Fibroblast of lung (primary cell): ENCODE measurements around the gene INSR. TPM values are rescaled to one million over a fixed set of nuclear protein-coding genes. Genes with fewer than 3 reads are reported as not detected.

Source experiments
- DNase-seq, 2 donors: peaks; one replicate each; pipeline versions ENCODE4 v3.0.0 to v3.0.0-alpha.2; 2010; ENCODE audit warnings: low read depth in 2 of 2
- H2AFZ ChIP-seq: 2 replicates; pipeline ENCODE4 v1.5.1; 2012; ENCODE audit warnings: low read length, control low read depth, inconsistent platforms
- H3K27ac ChIP-seq: 2 replicates; pipeline ENCODE4 v1.5.1; 2011; ENCODE audit warnings: low read length, control low read depth; ENCODE audit not compliant: insufficient read depth
- H3K27me3 ChIP-seq: 2 replicates; pipeline ENCODE4 v1.5.1; 2011; ENCODE audit warnings: mild to moderate bottlenecking, low read length; ENCODE audit not compliant: control insufficient read depth, insufficient read depth
- H3K36me3 ChIP-seq: 2 replicates; pipeline ENCODE4 v1.5.1; 2011; ENCODE audit warnings: low read length; ENCODE audit not compliant: control insufficient read depth, insufficient read depth
- H3K4me1 ChIP-seq: 2 replicates; pipeline ENCODE4 v1.5.1; 2011; ENCODE audit warnings: low read length; ENCODE audit not compliant: control insufficient read depth, insufficient read depth; ENCODE audit errors: extremely low read depth
- H3K4me2 ChIP-seq: 2 replicates; pipeline ENCODE4 v1.5.1; 2011; ENCODE audit warnings: low read length, control low read depth; ENCODE audit not compliant: insufficient read depth; ENCODE audit errors: extremely low read depth
- H3K4me3 ChIP-seq, 4 experiments: fragments of 200-600 bp in 1 of 4; sonication (generic) in 1 of 4; replicated peaks in 1 of 4; 2 replicates each; pipeline ENCODE4 v1.5.1; 2011 to 2016; ENCODE audit warnings: low read length in 4 of 4, low read depth in 3 of 4, mild to moderate bottlenecking in 3 of 4, control low read depth in 2 of 4, inconsistent platforms in 1 of 4, mixed read lengths in 1 of 4; ENCODE audit not compliant: insufficient read depth in 1 of 4; ENCODE audit errors: control extremely low read depth in 1 of 4
- H3K79me2 ChIP-seq: 2 replicates; pipeline ENCODE4 v1.5.1; 2012; ENCODE audit warnings: mild to moderate bottlenecking, low read length, inconsistent platforms; ENCODE audit not compliant: control insufficient read depth, insufficient read depth
- H3K9ac ChIP-seq: 2 replicates; pipeline ENCODE4 v1.5.1; 2011; ENCODE audit warnings: mild to moderate bottlenecking, low read length, control low read depth; ENCODE audit not compliant: insufficient read depth
- H3K9me3 ChIP-seq: 2 replicates; pipeline ENCODE4 v1.5.1; 2012; ENCODE audit warnings: low read depth, low read length; ENCODE audit not compliant: control insufficient read depth, insufficient read depth
- H4K20me1 ChIP-seq: 2 replicates; pipeline ENCODE4 v1.5.1; 2011; ENCODE audit warnings: low read length; ENCODE audit not compliant: control insufficient read depth, insufficient read depth; ENCODE audit errors: extremely low read depth
- CTCF ChIP-seq, 2 donors: IDR thresholded peaks in 1 of 2; conservative IDR thresholded peaks in 1 of 2; 1 replicate in 1 of 2; 2 replicates in 1 of 2; pipeline ENCODE4 v1.5.1; 2011 to 2012; ENCODE audit warnings: low read length in 2 of 2, control low read depth in 1 of 2, inconsistent platforms in 1 of 2, low read depth in 1 of 2, mild to moderate bottlenecking in 1 of 2
- EZH2 ChIP-seq: IDR thresholded peaks from 2 replicates; pipeline ENCODE4 v1.5.1; 2012; ENCODE audit warnings: low read length, control low read depth, mild to moderate bottlenecking; ENCODE audit errors: missing control alignments
- polyA plus RNA-seq, 2 donors: library from polyadenylated mRNA; depleted of rRNA in 1 of 2; stranded (reverse) in 1 of 2; unstranded in 1 of 2; fragments of >200 nt; gene quantifications; 2 replicates each; pipeline ENCODE4 v1.2.1, GENCODE V29; 2011 to 2012; ENCODE audit warnings: missing spikeins in 1 of 2
- total RNA-seq: library from RNA; depleted of rRNA; stranded (reverse); fragments of >200 nt; gene quantifications from 2 replicates; pipeline ENCODE4 v1.2.1, GENCODE V29; 2014

INSR gene
- total and polyA plus RNA-seq, 2 donors (not counting 1 experiment from before 2014, with no cell fraction given): 3.7 to 23.9 TPM

GRCh38 chr19:7265963-7266362 lies 28.3 kb downstream of the INSR start:
- Histone ChIP-seq H3K4me1 (no peaks in the 10 kb centered on the region), H3K4me3 (no peak overlapping the region), H3K9ac (no peak overlapping the region), H3K36me3 (no peaks in the 10 kb centered on the region), H3K4me2 (no peak overlapping the region), H3K27me3 (no peaks in the 10 kb centered on the region), H3K27ac (no peak overlapping the region), H3K79me2 (no peaks in the 10 kb centered on the region), H3K9me3 (no peaks in the 10 kb centered on the region), H4K20me1 (no peaks in the 10 kb centered on the region), H2AFZ (no peak overlapping the region)
- DNase-seq: no peak
- no peak for TF ChIP-seq CTCF (conservative IDR thresholded peaks at IDR 0.05 in 1 of 2, IDR thresholded peaks at IDR 0.05 in 1 of 2; ENCODE audit: low read depth in 1 of 2, low read length in 2 of 2)
- TF ChIP-seq EZH2: no peak

GRCh38 chr19:7264858-7265257 lies 29.4 kb downstream of the INSR start:
- no peak for DNase-seq

GRCh38 chr19:7263521-7263920 lies 30.7 kb downstream of the INSR start:
- no peaks in the 10 kb centered on the region for H4K20me1 ChIP-seq
- no peaks in the 10 kb centered on the region for H3K27me3 ChIP-seq
- H2AFZ ChIP-seq: no peak overlapping the region
- no peaks in the 10 kb centered on the region for H3K79me2 ChIP-seq
- no peaks in the 10 kb centered on the region for H3K36me3 ChIP-seq
- TF ChIP-seq EZH2 (no peak), CTCF (conservative IDR thresholded peaks at IDR 0.05 in 1 of 2, IDR thresholded peaks at IDR 0.05 in 1 of 2; ENCODE audit: low read depth in 1 of 2, low read length in 2 of 2) (no peak)
- no peak overlapping the region for H3K27ac ChIP-seq
- H3K9ac ChIP-seq: no peak overlapping the region
- H3K4me1 ChIP-seq: no peaks in the 10 kb centered on the region
- no peak for DNase-seq
- no peak overlapping the region for H3K4me3 ChIP-seq
- H3K4me2 ChIP-seq: no peak overlapping the region
- H3K9me3 ChIP-seq: no peaks in the 10 kb centered on the region

More at GRCh38 chr19:7264858-7265257, 29.4 kb downstream of the INSR start:
- H3K4me2 ChIP-seq: no peak overlapping the region
- no peaks in the 10 kb centered on the region for H3K36me3 ChIP-seq
- no peaks in the 10 kb centered on the region for H3K9me3 ChIP-seq
- H3K27ac ChIP-seq: no peak overlapping the region
- no peaks in the 10 kb centered on the region for H4K20me1 ChIP-seq
- TF ChIP-seq CTCF (conservative IDR thresholded peaks at IDR 0.05 in 1 of 2, IDR thresholded peaks at IDR 0.05 in 1 of 2; ENCODE audit: low read depth in 1 of 2, low read length in 2 of 2) (no peak), EZH2 (no peak)
- H3K27me3 ChIP-seq: no peaks in the 10 kb centered on the region
- no peak overlapping the region for H2AFZ ChIP-seq
- H3K4me3 ChIP-seq: no peak overlapping the region
- H3K79me2 ChIP-seq: no peaks in the 10 kb centered on the region
- no peak overlapping the region for H3K9ac ChIP-seq
- H3K4me1 ChIP-seq: no peaks in the 10 kb centered on the region
